ENCODE results near the gene KRT32.

DNA sequence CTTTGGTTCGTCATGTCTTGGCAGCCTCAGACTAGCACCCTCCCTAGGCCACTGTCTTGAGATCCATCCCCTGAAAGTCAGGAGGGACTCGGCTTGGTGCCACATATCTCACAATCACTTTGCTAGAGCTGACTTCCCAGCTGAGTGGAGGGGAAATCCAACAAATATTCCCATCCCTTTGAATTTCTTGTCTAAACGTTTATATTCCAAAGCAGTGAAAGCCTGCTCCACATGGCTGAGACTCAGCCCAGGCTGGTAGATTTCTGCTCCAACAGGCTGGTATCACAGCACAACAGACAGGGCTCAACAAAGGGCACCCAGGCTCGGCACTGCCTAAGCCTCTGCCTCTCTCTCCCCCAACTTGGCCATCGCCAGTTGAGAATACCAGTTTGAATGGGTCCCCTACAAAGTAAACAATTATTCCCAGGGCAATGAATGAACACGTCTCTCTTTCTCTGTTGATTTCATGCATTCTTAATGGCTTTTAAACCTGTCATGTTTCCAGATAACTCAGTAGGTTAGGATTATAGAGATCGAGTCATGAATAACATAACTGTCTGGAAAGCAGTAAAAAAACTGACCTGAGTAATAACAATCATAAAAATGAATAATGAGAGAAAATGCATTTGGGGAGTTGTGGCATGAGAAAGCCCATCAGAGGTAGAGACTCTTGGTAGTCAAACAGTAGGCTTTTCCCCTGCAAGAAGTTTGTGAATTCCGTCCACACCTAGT lies 37.2 kb upstream of the KRT32 start:
- TF ChIP-seq, protein P1, sequence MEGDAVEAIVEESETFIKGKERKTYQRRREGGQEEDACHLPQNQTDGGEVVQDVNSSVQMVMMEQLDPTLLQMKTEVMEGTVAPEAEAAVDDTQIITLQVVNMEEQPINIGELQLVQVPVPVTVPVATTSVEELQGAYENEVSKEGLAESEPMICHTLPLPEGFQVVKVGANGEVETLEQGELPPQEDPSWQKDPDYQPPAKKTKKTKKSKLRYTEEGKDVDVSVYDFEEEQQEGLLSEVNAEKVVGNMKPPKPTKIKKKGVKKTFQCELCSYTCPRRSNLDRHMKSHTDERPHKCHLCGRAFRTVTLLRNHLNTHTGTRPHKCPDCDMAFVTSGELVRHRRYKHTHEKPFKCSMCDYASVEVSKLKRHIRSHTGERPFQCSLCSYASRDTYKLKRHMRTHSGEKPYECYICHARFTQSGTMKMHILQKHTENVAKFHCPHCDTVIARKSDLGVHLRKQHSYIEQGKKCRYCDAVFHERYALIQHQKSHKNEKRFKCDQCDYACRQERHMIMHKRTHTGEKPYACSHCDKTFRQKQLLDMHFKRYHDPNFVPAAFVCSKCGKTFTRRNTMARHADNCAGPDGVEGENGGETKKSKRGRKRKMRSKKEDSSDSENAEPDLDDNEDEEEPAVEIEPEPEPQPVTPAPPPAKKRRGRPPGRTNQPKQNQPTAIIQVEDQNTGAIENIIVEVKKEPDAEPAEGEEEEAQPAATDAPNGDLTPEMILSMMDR (IDR thresholded peaks at IDR 0.05): no peak
- TF ChIP-seq POLR2A (IDR thresholded peaks at IDR 0.05): no peak

Measured in lower leg skin (tissue), 3 donors.